ENCODE measurements around the gene GRM8.
A peak's percentile ranks its signal among the peaks of the same experiment; 100 is the strongest.
"Not testable (repeated sequence)": the region's sequence is repeated elsewhere in the genome, so short reads cannot be mapped to it uniquely, and the experiment has no call there.

GRM8 gene

GRCh38 chr7:126843336-126843735 lies 409.4 kb downstream of the GRM8 start:
- Histone ChIP-seq H3K4me3 (ENCODE audit: low read depth, low read length) (no peak overlapping the region), H3K9me3 (ENCODE audit: severe bottlenecking) (no peaks in the 10 kb centered on the region), H3K27ac (peak overlapping the region; percentile 54), H3K36me3 (no peaks in the 10 kb centered on the region), H3K27me3 (ENCODE audit: insufficient read depth, low read depth, severe bottlenecking) (no peaks in the 10 kb centered on the region)
- TF ChIP-seq CTCF (IDR thresholded peaks at IDR 0.05; ENCODE audit: low read depth, low read length), result no peak
- DNase-seq, result no peak

GRCh38 chr7:126842451-126842850 lies 410.3 kb downstream of the GRM8 start:
- Histone ChIP-seq H3K9me3 (ENCODE audit: severe bottlenecking) (no peaks in the 10 kb centered on the region), H3K36me3 (no peaks in the 10 kb centered on the region), H3K4me3 (ENCODE audit: low read depth, low read length) (no peak overlapping the region), H3K27me3 (ENCODE audit: insufficient read depth, low read depth, severe bottlenecking) (no peaks in the 10 kb centered on the region), H3K27ac (peak overlapping the region; percentile 54)
- peak; percentile 54 for DNase-seq
- no peak for TF ChIP-seq CTCF (IDR thresholded peaks at IDR 0.05; ENCODE audit: low read depth, low read length)

- no peaks in the 10 kb centered on the region for H3K9me3 ChIP-seq (ENCODE audit: severe bottlenecking)
- H3K27ac ChIP-seq, result no peak overlapping the region
- no peak overlapping the region for H3K4me3 ChIP-seq (ENCODE audit: low read depth, low read length)
- H3K27me3 ChIP-seq (ENCODE audit: insufficient read depth, low read depth, severe bottlenecking), result no peaks in the 10 kb centered on the region
- TF ChIP-seq CTCF (IDR thresholded peaks at IDR 0.05; ENCODE audit: low read depth, low read length), result no peak
- no peak for DNase-seq
- no peaks in the 10 kb centered on the region for H3K36me3 ChIP-seq
These were observed 411.9 kb downstream of the GRM8 start for GRCh38 chr7:126840869-126841268.

GRCh38 chr7:126839624-126840023 lies 413.1 kb downstream of the GRM8 start:
- H3K9me3 ChIP-seq (ENCODE audit: severe bottlenecking), result no peaks in the 10 kb centered on the region
- H3K27ac ChIP-seq, result no peak overlapping the region
- no peaks in the 10 kb centered on the region for H3K27me3 ChIP-seq (ENCODE audit: insufficient read depth, low read depth, severe bottlenecking)
- no peaks in the 10 kb centered on the region for H3K36me3 ChIP-seq
- DNase-seq, result no peak
- no peak for TF ChIP-seq CTCF (IDR thresholded peaks at IDR 0.05; ENCODE audit: low read depth, low read length)
- no peak overlapping the region for H3K4me3 ChIP-seq (ENCODE audit: low read depth, low read length)

GRCh38 chr7:126838194-126838593 lies 414.5 kb downstream of the GRM8 start:
- Histone ChIP-seq H3K36me3 (no peaks in the 10 kb centered on the region), H3K27me3 (ENCODE audit: insufficient read depth, low read depth, severe bottlenecking) (no peaks in the 10 kb centered on the region), H3K4me3 (ENCODE audit: low read depth, low read length) (no peak overlapping the region), H3K9me3 (ENCODE audit: severe bottlenecking) (peaks cover 2% of the 10 kb centered on the region), H3K27ac (no peak overlapping the region)
- no peak for TF ChIP-seq CTCF (IDR thresholded peaks at IDR 0.05; ENCODE audit: low read depth, low read length)
- DNase-seq, result no peak

- DNase-seq; H3K9me3 ChIP-seq (ENCODE audit: severe bottlenecking); H3K27me3 ChIP-seq (ENCODE audit: insufficient read depth, low read depth, severe bottlenecking); H3K36me3 ChIP-seq; H3K27ac ChIP-seq; H3K4me3 ChIP-seq (ENCODE audit: low read depth, low read length): not testable (repeated sequence)
These were observed 421.5 kb downstream of the GRM8 start for GRCh38 chr7:126831241-126831640.
